Activated CD8-positive, alpha-beta memory T cell treated with anti-CD3 and anti-CD28 coated beads, Interleukin-2, amount 10 ng/mL, durations not matched to agents 7 days and 5 days (primary cell): Measurements from ENCODE around the gene OR5L2. TPM values are rescaled to one million over a fixed set of nuclear protein-coding genes. Genes with fewer than 3 reads are reported as not detected.
"Not testable (repeated sequence)": the region's sequence is repeated elsewhere in the genome, so short reads cannot be mapped to it uniquely, and the experiment has no call there.

Experiments
- ATAC-seq: fragments of 150-1000 bp; cut with Tn5 transposase; one replicate; pipeline ENCODE4 v1.10.0; 2021; ENCODE audit warnings: moderate library complexity
- CTCF ChIA-PET: fragments of 350-600 bp; sonication (Branson Sonifier 250); formaldehyde crosslinking; loops from one replicate; lab custom pipeline; 2021; ENCODE audit warnings: antibody characterized with exemption; lab: Charles Lee
- DNase-seq: peaks from one replicate; pipeline ENCODE4 v3.0.0-alpha.2; 2020
- H3K27ac Mint-ChIP-seq: one replicate; pipeline ENCODE4 v1.8.0; 2021; ENCODE audit warnings: mild to moderate bottlenecking, mixed read lengths
- H3K27me3 Mint-ChIP-seq: one replicate; pipeline ENCODE4 v1.8.0; 2021; ENCODE audit warnings: mixed read lengths
- H3K36me3 Mint-ChIP-seq: one replicate; pipeline ENCODE4 v1.8.0; 2021; ENCODE audit warnings: mild to moderate bottlenecking, mixed read lengths
- H3K4me1 Mint-ChIP-seq: one replicate; pipeline ENCODE4 v1.8.0; 2021; ENCODE audit warnings: mixed read lengths
- H3K4me3 Mint-ChIP-seq: one replicate; pipeline ENCODE4 v1.8.0; 2021; ENCODE audit warnings: mild to moderate bottlenecking, moderate library complexity, mixed read lengths
- H3K9me3 Mint-ChIP-seq: one replicate; pipeline ENCODE4 v1.8.0; 2022; ENCODE audit warnings: low read depth, mixed read lengths
- total RNA-seq, 2 experiments: library from RNA; stranded (reverse); gene quantifications; one replicate each; pipeline ENCODE4 v1.2.3, GENCODE V29; 2021

The OR5L2 gene
- total RNA-seq = not detected

DNA sequence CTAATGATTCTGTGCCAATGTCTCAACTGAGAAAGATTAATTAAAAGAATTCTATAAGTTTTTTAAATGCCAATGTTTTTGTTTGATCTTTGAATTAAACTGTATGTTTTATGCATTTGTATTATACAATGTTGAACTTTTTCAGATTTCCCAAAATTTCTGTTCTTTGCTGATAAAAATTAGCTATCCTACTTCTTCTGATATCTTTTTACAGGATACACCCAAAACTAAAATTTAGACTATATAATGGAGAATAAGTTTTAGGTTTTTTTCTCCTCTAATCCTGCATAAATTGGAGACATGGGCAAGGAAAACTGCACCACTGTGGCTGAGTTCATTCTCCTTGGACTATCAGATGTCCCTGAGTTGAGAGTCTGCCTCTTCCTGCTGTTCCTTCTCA is at the start of gene OR5L2:
TSS of gene OR5L2 (plus strand) at position 301 of the 400 bp plus-strand sequence. CDS start at position 301, 0 bp downstream.
- CTCF ChIA-PET = no interaction called here
- no peaks in the 10 kb centered on the region for H3K27me3 Mint-ChIP-seq
- peaks cover 6% of the 10 kb centered on the region for H3K9me3 Mint-ChIP-seq
- DNase-seq (no peak), ATAC-seq (no peak)
- no peak within 1 kb of the TSS for H3K27ac Mint-ChIP-seq
- no peaks in the 10 kb centered on the region for H3K36me3 Mint-ChIP-seq
- H3K4me1 Mint-ChIP-seq = no peaks in the 10 kb centered on the region
- no peak within 1 kb of the TSS for H3K4me3 Mint-ChIP-seq

DNA sequence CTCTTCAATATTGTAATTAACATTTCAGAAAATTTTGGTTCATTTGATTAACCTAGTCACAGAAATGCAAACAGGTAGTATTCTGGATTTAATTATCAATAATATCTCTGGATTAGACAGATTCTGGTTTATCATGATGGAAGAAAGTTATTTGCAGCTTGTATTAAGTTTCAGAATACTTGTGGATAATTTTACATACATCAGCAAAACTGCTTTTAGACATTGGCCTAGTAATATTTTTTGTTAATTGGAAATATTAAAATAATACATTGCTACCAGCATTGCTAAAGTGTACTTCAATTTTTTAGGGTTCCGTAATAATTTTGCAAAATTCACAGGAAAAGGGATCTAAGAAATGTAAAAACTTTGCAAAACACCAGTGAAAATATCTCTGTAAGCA is 35.4 kb upstream of the OR5L2 start:
- H3K4me1 Mint-ChIP-seq = no peaks in the 10 kb centered on the region
- H3K36me3 Mint-ChIP-seq = no peaks in the 10 kb centered on the region
- no peak overlapping the region for H3K27ac Mint-ChIP-seq
- ATAC-seq (no peak), DNase-seq (no peak)
- no peaks in the 10 kb centered on the region for H3K27me3 Mint-ChIP-seq
- CTCF ChIA-PET = no interaction called here
- peaks cover 20% of the 10 kb centered on the region for H3K9me3 Mint-ChIP-seq
- H3K4me3 Mint-ChIP-seq = no peak overlapping the region

DNA sequence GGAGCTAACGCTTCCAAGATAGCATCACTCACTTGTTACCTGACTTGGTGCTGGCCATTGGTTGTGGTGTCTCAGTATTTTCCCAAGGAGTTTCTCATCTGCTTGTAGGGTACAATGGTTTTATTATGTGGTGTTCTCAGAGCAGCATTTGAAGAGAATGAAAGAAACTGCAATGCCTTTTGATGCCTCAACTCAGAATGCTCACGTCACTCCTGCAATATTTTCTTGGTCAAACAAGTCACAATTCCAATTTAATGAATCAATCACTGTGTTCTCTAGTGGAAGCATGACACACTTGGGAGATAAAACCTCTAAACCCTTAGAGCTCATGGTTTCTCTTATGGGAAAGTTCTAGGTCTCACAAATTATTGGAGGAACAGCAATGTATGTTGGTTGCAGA is 33.7 kb upstream of the OR5L2 start:
- H3K36me3 Mint-ChIP-seq = no peaks in the 10 kb centered on the region
- peaks cover 11% of the 10 kb centered on the region for H3K9me3 Mint-ChIP-seq
- no peak for ATAC-seq
- H3K27ac Mint-ChIP-seq = no peak overlapping the region
- DNase-seq = no peak
- CTCF ChIA-PET = no interaction called here
- H3K4me1 Mint-ChIP-seq = no peaks in the 10 kb centered on the region
- H3K4me3 Mint-ChIP-seq = no peak overlapping the region
- no peaks in the 10 kb centered on the region for H3K27me3 Mint-ChIP-seq

DNA sequence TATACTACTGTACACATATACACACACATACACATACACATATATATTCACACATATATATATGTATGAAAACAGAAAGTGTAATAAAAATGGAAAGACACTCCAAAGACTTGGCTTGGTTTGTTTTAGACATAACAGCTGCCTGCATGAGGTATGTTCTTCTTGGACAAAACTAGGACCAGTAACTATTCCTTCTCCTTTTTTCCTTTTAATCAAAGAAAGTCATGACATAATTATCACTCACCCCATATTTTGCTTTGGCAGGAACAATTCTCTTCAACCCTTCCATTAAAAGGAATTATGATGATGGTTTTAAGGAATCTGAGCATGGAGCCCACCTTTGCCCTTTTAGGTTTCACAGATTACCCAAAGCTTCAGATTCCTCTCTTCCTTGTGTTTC is 31.8 kb upstream of the OR5L2 start, which contains the start of gene OR5D14:
TSS of gene OR5D14 (plus strand) at position 301 of the 400 bp plus-strand sequence. CDS start at position 301, 0 bp downstream.
- no peak within 1 kb of the TSS for H3K27ac Mint-ChIP-seq
- CTCF ChIA-PET = no interaction called here
- no peaks in the 10 kb centered on the region for H3K4me1 Mint-ChIP-seq
- DNase-seq (no peak), ATAC-seq (no peak)
- H3K4me3 Mint-ChIP-seq = no peak within 1 kb of the TSS
- H3K27me3 Mint-ChIP-seq = no peaks in the 10 kb centered on the region
- H3K9me3 Mint-ChIP-seq = peaks cover 18% of the 10 kb centered on the region
- H3K36me3 Mint-ChIP-seq = no peaks in the 10 kb centered on the region

DNA sequence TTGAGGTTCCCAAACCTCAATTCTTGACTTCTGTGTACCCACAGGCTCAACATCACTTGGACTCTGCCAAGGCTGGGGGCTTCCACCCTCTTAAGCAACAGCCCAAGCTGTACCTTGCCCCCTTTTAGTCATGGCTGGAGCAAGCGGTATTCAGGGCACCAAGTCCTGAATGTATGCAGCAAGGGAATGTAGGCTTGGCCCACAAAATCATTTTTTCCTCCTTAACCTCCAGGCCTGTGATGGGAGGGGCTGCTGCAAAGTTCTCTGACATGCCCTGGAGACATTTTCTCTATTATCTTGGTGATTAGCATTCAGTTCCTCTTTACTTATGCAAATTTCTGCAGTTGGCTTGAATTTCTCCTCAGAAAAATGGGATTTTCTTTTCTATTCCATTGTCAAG is 20.8 kb upstream of the OR5L2 start:
- Mint-ChIP-seq H3K36me3 (no peaks in the 10 kb centered on the region), H3K27ac (no peak overlapping the region), H3K27me3 (no peaks in the 10 kb centered on the region), H3K9me3 (peaks cover 24% of the 10 kb centered on the region), H3K4me3 (no peak overlapping the region), H3K4me1 (no peaks in the 10 kb centered on the region)
- ATAC-seq (no peak), DNase-seq (no peak)
- CTCF ChIA-PET = no interaction called here

DNA sequence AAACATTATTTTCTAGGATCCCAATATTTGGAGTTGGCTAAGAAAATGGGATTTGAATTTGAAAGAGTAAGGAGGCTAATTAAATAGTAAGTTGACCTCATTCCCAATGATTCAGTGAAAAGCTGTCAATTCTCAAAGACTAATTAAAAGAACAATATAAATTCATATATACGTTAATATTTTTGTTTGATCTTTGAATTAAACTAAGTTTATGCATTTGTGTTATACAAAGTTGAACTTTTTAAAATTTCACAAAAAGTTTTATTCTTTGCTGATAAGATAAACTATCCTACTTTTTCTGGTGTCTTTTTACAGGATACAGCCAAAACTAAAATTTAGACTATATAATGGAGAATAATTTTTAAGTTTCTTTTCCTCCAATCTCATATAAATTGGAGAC is 16.0 kb upstream of the OR5L2 start, which contains the start of gene OR5L1:
TSS of gene OR5L1 (plus strand) at position 301 of the 400 bp plus-strand sequence. CDS start 100 bp downstream, outside the sequence.
- Mint-ChIP-seq H3K27me3 (no peaks in the 10 kb centered on the region), H3K4me1 (no peaks in the 10 kb centered on the region), H3K36me3 (no peaks in the 10 kb centered on the region), H3K4me3 (no peak within 1 kb of the TSS), H3K27ac (no peak within 1 kb of the TSS), H3K9me3 (peaks cover 15% of the 10 kb centered on the region)
- ATAC-seq (no peak), DNase-seq (no peak)
- CTCF ChIA-PET = no interaction called here

DNA sequence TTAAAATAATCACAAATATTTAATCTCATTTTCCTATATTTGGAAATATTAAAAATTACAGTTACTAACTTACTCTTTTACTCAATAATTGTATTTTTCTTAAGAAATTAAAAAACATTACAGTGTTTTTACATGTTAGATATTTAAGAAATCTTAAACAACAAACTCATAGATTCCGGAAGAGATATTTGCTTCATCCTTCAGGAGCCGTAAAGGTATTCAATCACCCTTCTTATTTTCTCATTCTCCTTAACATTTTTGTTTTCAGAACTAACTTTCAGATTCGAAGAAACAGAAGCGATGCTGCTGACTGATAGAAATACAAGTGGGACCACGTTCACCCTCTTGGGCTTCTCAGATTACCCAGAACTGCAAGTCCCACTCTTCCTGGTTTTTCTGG is 7.7 kb upstream of the OR5L2 start, which contains the start of gene OR5D18:
TSS of gene OR5D18 (plus strand) at position 301 of the 400 bp plus-strand sequence. CDS start at position 301, 0 bp downstream.
- CTCF ChIA-PET = no interaction called here
- Mint-ChIP-seq H3K27me3 (no peaks in the 10 kb centered on the region), H3K4me3 (no peak within 1 kb of the TSS), H3K4me1 (no peaks in the 10 kb centered on the region), H3K36me3 (no peaks in the 10 kb centered on the region), H3K9me3 (peaks cover 12% of the 10 kb centered on the region), H3K27ac (no peak within 1 kb of the TSS)
- ATAC-seq (no peak), DNase-seq (no peak)

DNA sequence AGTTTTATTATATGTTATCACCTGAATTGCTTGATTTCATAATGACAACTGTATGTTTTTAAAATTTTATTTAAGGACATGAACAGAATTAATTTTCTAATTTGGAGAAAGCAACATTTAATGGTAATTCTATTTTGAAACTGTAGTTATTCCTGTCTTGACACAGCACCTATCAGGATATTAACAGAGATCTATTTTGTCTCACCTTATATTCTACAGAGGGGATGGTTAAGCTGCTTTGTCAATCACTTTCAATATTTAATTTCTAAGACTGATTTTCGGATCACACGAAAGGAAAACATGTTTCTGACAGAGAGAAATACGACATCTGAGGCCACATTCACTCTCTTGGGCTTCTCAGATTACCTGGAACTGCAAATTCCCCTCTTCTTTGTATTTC is 11.4 kb downstream of the OR5L2 start, which contains the start of gene OR5D16:
TSS of gene OR5D16 (plus strand) at position 301 of the 400 bp plus-strand sequence. CDS start at position 301, 0 bp downstream.
- H3K9me3 Mint-ChIP-seq = peaks cover 12% of the 10 kb centered on the region
- DNase-seq (no peak), ATAC-seq (no peak)
- H3K4me1 Mint-ChIP-seq = no peaks in the 10 kb centered on the region
- H3K4me3 Mint-ChIP-seq = no peak within 1 kb of the TSS
- no peaks in the 10 kb centered on the region for H3K36me3 Mint-ChIP-seq
- no peaks in the 10 kb centered on the region for H3K27me3 Mint-ChIP-seq
- CTCF ChIA-PET = no interaction called here
- H3K27ac Mint-ChIP-seq = no peak within 1 kb of the TSS

DNA sequence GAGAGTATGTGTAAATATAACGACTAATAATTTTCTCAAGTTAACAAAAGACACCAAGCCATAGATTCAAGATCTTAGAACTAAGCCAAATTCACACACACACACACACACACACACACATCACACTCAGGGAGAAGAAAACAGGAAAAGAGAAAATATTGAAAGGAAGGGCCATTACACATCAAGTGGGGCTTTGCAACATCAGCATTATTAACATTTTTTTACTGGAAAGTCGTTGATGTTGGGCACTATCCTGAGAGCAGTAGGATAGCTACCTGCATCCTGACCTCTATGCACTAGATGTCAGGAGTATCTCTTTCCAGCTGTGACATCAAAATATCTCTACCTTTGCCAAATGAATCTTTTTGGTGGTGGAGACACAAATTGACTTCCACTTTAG is 20.4 kb downstream of the OR5L2 start:
- Mint-ChIP-seq H3K4me3 (no peak overlapping the region), H3K4me1 (no peaks in the 10 kb centered on the region), H3K9me3 (peaks cover 5% of the 10 kb centered on the region), H3K27me3 (no peaks in the 10 kb centered on the region), H3K36me3 (no peaks in the 10 kb centered on the region), H3K27ac (no peak overlapping the region)
- DNase-seq (no peak), ATAC-seq (no peak)
- CTCF ChIA-PET = no interaction called here

DNA sequence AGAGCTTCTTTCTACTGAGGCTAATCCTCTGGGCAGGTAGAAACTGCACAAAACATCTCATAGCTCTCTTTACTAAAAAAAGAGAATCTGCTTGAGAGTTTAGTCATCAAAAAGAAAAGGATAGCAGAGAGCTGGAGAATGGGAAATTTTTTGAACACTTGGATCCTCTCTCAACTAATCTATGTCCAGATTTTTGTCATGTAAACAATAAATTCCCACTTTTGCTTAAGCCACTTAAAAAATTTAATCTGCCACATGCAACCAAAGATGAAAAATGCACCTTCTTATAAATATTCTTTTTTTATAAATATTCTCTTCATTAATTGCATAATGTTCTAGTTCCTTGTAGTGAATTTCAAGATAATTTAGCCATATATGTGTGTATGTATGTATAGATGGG is 22.0 kb downstream of the OR5L2 start:
- CTCF ChIA-PET = no interaction called here
- ATAC-seq (no peak), DNase-seq (no peak)
- no peak overlapping the region for H3K27ac Mint-ChIP-seq
- no peaks in the 10 kb centered on the region for H3K4me1 Mint-ChIP-seq
- H3K9me3 Mint-ChIP-seq = peaks cover 5% of the 10 kb centered on the region
- H3K4me3 Mint-ChIP-seq = no peak overlapping the region
- no peaks in the 10 kb centered on the region for H3K36me3 Mint-ChIP-seq
- no peaks in the 10 kb centered on the region for H3K27me3 Mint-ChIP-seq

DNA sequence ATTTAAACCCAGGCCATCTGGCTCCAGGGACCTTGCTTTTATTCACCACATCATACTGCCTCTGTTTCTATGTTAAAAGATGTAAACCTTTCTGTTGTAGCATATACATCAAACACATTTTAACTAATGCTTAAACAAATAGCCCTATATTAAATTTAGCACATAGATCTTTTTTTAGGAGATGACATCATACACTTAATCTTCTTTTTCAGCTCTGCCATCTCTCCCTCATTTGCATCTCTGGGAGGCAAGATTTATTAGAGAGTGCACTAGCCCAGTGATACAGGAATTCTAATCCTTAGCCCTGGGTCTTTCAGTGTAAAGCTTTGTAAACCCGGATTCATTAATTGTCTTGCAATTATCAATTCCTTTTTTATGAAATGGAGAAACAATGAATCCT is 25.1 kb downstream of the OR5L2 start:
- H3K4me1 Mint-ChIP-seq = no peaks in the 10 kb centered on the region
- H3K27me3 Mint-ChIP-seq = no peaks in the 10 kb centered on the region
- no peak overlapping the region for H3K4me3 Mint-ChIP-seq
- no peak for DNase-seq
- H3K36me3 Mint-ChIP-seq = no peaks in the 10 kb centered on the region
- no peak for ATAC-seq
- CTCF ChIA-PET = no interaction called here
- peaks cover 3% of the 10 kb centered on the region for H3K9me3 Mint-ChIP-seq
- H3K27ac Mint-ChIP-seq = no peak overlapping the region

DNA sequence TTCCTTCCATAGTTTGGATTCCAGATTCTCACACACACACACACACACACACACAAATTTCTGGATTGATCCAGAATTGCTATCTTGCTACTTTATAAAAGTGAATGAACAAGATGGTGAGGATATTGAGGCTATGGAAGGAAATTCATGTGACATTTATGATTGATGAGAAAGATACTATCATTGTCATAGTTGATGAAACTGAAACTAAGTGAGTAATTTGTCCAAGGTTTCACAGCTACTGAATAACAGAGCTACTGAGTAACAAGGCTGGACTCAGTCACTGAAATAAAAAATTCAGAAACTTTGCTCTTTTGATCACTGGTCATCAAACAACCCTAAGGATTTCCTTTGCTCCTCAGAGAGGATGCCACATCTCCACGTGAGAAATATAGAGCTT is 27.7 kb downstream of the OR5L2 start:
- DNase-seq (no peak), ATAC-seq (no peak)
- H3K4me3 Mint-ChIP-seq = no peak overlapping the region
- CTCF ChIA-PET = no interaction called here
- H3K27ac Mint-ChIP-seq = no peak overlapping the region
- no peaks in the 10 kb centered on the region for H3K36me3 Mint-ChIP-seq
- H3K9me3 Mint-ChIP-seq = peaks cover 7% of the 10 kb centered on the region
- no peaks in the 10 kb centered on the region for H3K27me3 Mint-ChIP-seq
- H3K4me1 Mint-ChIP-seq = no peaks in the 10 kb centered on the region

DNA sequence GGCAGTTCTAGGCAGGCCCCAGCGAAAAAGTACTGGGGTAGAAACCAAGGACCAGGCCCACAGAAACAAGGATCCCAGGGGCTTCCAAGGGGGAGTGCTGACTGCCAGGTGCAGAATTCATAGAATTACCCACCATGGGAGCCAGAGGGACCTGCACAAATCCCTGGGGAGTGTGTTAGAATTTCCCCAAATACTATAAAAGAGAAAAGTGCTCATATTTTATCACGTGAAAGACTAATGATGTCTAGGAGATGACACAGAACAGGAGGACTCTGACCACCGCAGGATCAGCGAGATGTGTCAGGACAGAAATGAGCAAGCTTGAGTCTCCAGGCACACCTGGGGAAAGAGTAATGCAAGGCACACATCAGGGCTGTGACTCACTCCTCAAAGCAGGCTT is 40.3 kb downstream of the OR5L2 start:
- CTCF ChIA-PET, H3K4me1 Mint-ChIP-seq, ATAC-seq: not testable (repeated sequence)

DNA sequence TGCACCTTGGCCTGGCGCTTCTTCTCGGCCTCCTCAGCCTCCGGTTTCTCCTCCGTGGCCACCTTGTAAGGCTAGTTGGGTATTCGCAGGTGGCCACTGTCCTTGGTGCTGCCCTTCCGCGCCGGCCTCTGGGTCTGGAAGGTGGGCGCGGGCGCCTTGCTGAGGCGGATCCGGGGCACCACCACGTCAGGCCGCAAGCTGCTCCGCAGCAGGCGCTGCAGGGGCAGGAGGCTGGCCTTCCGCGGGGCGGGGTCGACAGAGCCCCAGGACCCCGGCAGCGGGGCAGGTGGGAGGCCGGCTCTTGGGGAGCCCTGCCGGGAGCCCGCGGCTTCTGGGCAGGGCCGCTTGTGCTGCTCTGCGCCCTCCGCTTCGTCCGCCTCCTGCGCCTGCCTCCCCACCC is 45.7 kb downstream of the OR5L2 start:
- DNase-seq = not testable (repeated sequence)

More for the DNA sequence above, 40.3 kb downstream of the OR5L2 start:
- H3K4me3 Mint-ChIP-seq, DNase-seq, H3K9me3 Mint-ChIP-seq, H3K27ac Mint-ChIP-seq, H3K36me3 Mint-ChIP-seq, H3K27me3 Mint-ChIP-seq: not testable (repeated sequence)

DNA sequence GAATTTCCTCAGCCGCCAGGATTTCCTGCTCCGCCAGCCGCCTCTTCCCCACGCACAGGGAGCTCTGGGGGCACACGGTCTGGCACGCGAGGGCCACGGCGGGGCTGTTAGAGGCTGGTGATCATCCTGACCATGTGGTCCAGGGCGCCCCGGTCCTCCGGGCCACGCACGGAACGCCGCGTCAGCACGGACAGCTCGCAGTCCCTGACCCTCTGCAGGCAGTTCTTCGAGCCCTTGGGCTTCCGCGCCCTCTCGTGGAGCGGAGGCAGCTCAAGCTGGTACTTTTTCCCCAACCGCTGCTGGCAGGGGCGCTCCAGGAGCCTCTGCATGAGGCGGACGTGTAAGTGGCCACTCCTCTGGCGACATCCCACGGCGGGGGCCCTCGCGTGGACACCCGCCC is 46.1 kb downstream of the OR5L2 start:
- DNase-seq, ATAC-seq, H3K36me3 Mint-ChIP-seq, H3K9me3 Mint-ChIP-seq, H3K4me1 Mint-ChIP-seq, H3K4me3 Mint-ChIP-seq, H3K27ac Mint-ChIP-seq, CTCF ChIA-PET, H3K27me3 Mint-ChIP-seq: not testable (repeated sequence)

More for the DNA sequence above, 45.7 kb downstream of the OR5L2 start:
- H3K27ac Mint-ChIP-seq, CTCF ChIA-PET, H3K9me3 Mint-ChIP-seq, H3K27me3 Mint-ChIP-seq, H3K4me1 Mint-ChIP-seq, H3K4me3 Mint-ChIP-seq, H3K36me3 Mint-ChIP-seq, ATAC-seq: not testable (repeated sequence)
